HepG2 (cell line): ENCODE measurements around the gene NRAP. TPM values are rescaled to one million over a fixed set of nuclear protein-coding genes. Genes with fewer than 3 reads are reported as not detected.

Source experiments
- ATAC-seq: fragments of 200-7000 bp; cut with Tn5 transposase; 3 replicates; pipeline ENCODE4 v1.9.1; 2020; ENCODE audit warnings: mild to moderate bottlenecking, moderate library complexity
- BruUV-seq: library from RNA; stranded (reverse); fragments of 400-500 nt; replicated peaks from 2 replicates; lab custom pipeline; 2021; lab: Mats Ljungman, UMichigan
- CTCF ChIA-PET: fragments of 300-600 bp; formaldehyde crosslinking; extraction: SDS; loops from one replicate; lab custom pipeline; 2021; ENCODE audit warnings: low total read pairs, inconsistent platforms, low intra/inter-chr PET ratio; lab: Yijun Ruan, JAX
- POLR2A ChIA-PET: fragments of 350-600 bp; sonication (Branson Sonifier 250); formaldehyde crosslinking; loops from one replicate; lab custom pipeline; 2020; ENCODE audit warnings: antibody characterized with exemption, inconsistent platforms; lab: Yijun Ruan, JAX
- DNase-seq: peaks from one replicate; pipeline ENCODE4 v3.0.0-alpha.2; 2015; ENCODE audit warnings: low spot score
- FAIRE-seq: peaks from 3 replicates; lab custom pipeline; 2011; peaks lifted over from hg19 to GRCh38; lab: Jason Lieb, UNC
- H2AFZ ChIP-seq: one replicate; pipeline ENCODE4 v1.6.1; 2011; ENCODE audit warnings: low read length, inconsistent platforms
- H3K27ac ChIP-seq: fragments of 300-600 bp; 3 replicates; pipeline ENCODE4 v1.8.0; 2011; ENCODE audit warnings: mixed run types, mild to moderate bottlenecking, mixed read lengths, low read length, inconsistent platforms; ENCODE audit not compliant: insufficient read depth; ENCODE audit errors: extremely low read length
- H3K27me3 ChIP-seq, 2 experiments: fragments of 200-600 bp in 1 of 2; 2 replicates in 1 of 2; 3 replicates in 1 of 2; pipeline versions ENCODE4 v1.6.0 to v1.8.0; 2011; ENCODE audit warnings: low read length in 2 of 2, mild to moderate bottlenecking in 2 of 2, moderate library complexity in 2 of 2, inconsistent platforms in 1 of 2; ENCODE audit not compliant: insufficient read depth in 2 of 2, control insufficient read depth in 1 of 2
- H3K36me3 ChIP-seq, 2 experiments: fragments of 200-600 bp in 1 of 2; replicated peaks in 1 of 2; 2 replicates in 1 of 2; 3 replicates in 1 of 2; pipeline versions ENCODE4 v1.5.1 to v1.8.0; 2011; ENCODE audit warnings: low read length in 2 of 2, inconsistent platforms in 1 of 2; ENCODE audit not compliant: insufficient read depth in 2 of 2, control insufficient read depth in 1 of 2
- H3K4me1 ChIP-seq: 2 replicates; pipeline ENCODE4 v1.5.1; 2012; ENCODE audit warnings: low read length, inconsistent platforms; ENCODE audit not compliant: insufficient read depth
- H3K4me2 ChIP-seq: 2 replicates; pipeline ENCODE4 v1.6.0; 2011; ENCODE audit warnings: low read depth, low read length, inconsistent platforms
- H3K4me3 ChIP-seq, 3 experiments: fragments of 200-600 bp in 1 of 3; sonication (generic), shearing (Covaris generic) in 1 of 3; replicated peaks in 1 of 3; 2 replicates each; pipeline ENCODE4 v1.5.1; 2011 to 2016; ENCODE audit warnings: low read length in 3 of 3, inconsistent platforms in 2 of 3, low read depth in 2 of 3, mild to moderate bottlenecking in 2 of 3, control low read depth in 1 of 3, mixed read lengths in 1 of 3; ENCODE audit not compliant: insufficient read depth in 1 of 3
- H3K79me2 ChIP-seq: one replicate; pipeline ENCODE4 v1.6.1; 2011; ENCODE audit warnings: low read length, inconsistent platforms; ENCODE audit not compliant: insufficient read depth
- H3K9ac ChIP-seq: 2 replicates; pipeline ENCODE4 v1.6.0; 2011; ENCODE audit warnings: mild to moderate bottlenecking, low read depth, low read length, inconsistent platforms; ENCODE audit not compliant: insufficient read depth
- H3K9me3 ChIP-seq: 2 replicates; pipeline ENCODE4 v1.5.1; 2012; ENCODE audit warnings: mild to moderate bottlenecking, low read length
- H4K20me1 ChIP-seq: 2 replicates; pipeline ENCODE4 v1.6.0; 2011; ENCODE audit warnings: inconsistent platforms, mild to moderate bottlenecking, low read length, moderate library complexity; ENCODE audit not compliant: insufficient read depth
- BRCA1 ChIP-seq: sonication (generic); formaldehyde crosslinking; IDR thresholded peaks from 2 replicates; pipeline ENCODE4 v1.4.0; 2020; ENCODE audit warnings: missing genetic modification reagents
- SP140L ChIP-seq: sonication (generic); formaldehyde crosslinking; IDR thresholded peaks from 2 replicates; pipeline ENCODE4 v1.4.0; 2020; ENCODE audit warnings: missing genetic modification reagents, borderline replicate concordance
- ZNF296 ChIP-seq: sonication (generic); formaldehyde crosslinking; conservative IDR thresholded peaks from 2 replicates; pipeline ENCODE4 v1.5.0; 2020; ENCODE audit warnings: mild to moderate bottlenecking, missing genetic modification reagents
- ZNF720 ChIP-seq: sonication (generic); formaldehyde crosslinking; IDR thresholded peaks from 2 replicates; pipeline ENCODE4 v1.4.0; 2020; ENCODE audit warnings: missing genetic modification reagents
- ZSCAN9 ChIP-seq: IDR thresholded peaks from 2 replicates; pipeline ENCODE4 v1.6.1; 2016; ENCODE audit warnings: borderline replicate concordance
- WGBS: methylation state at CpG from one replicate; pipeline ENCODE4 v1.1.6; 2017; ENCODE audit warnings: low lambda C conversion rate; 5-methylcytosine and 5-hydroxymethylcytosine counted together
- in situ Hi-C: cut with HindIII; loops from 2 replicates; pipeline ENCODE4 v1.10.0; 2017; ENCODE audit warnings: low pct_unique_long_range_greater_than_20kb; ENCODE audit not compliant: extremely low pct_ligation_motif_present
- intact Hi-C: fragments of 100-400 bp; cut with micrococcal nuclease; formaldehyde crosslinking; loops from one replicate; pipeline ENCODE4 v1.10.0; 2022; ENCODE audit not compliant: unreplicated experiment
- polyA plus RNA-seq, 8 experiments: library from polyadenylated mRNA; depleted of rRNA in 3 of 8; stranded (reverse) in 7 of 8; unstranded in 1 of 8; fragments of >200 nt; fragmentation: Illumina TruSeq in 4 of 8; extraction: Trizol in 4 of 8; gene quantifications; 2 replicates each; pipeline versions ENCODE4 v1.2.1 to v1.2.3, GENCODE V29; 2011 to 2016; ENCODE audit warnings: low read depth in 4 of 8, missing spikeins in 1 of 8, mixed read lengths in 1 of 8; ENCODE audit not compliant: insufficient read depth in 1 of 8
- total RNA-seq, 5 experiments: library from RNA; depleted of rRNA; stranded (reverse); fragments of >200 nt; fragmentation: Illumina TruSeq; extraction: Trizol; gene quantifications; 2 replicates each; pipeline ENCODE4 v1.2.3, GENCODE V29; 2016; ENCODE audit warnings: low read depth in 1 of 5
- TF ChIP-seq, protein P1 (sequence below): sonication (generic); formaldehyde crosslinking; IDR thresholded peaks from 2 replicates; pipeline ENCODE4 v1.4.0; 2020; ENCODE audit warnings: missing genetic modification reagents; ENCODE audit errors: not compliant biosample characterization
- TF ChIP-seq, protein P2 (sequence below): sonication (generic); formaldehyde crosslinking; IDR thresholded peaks from 2 replicates; pipeline ENCODE4 v1.4.0; 2020; ENCODE audit warnings: missing genetic modification reagents

The NRAP gene
- total and polyA plus RNA-seq, 2 of the 13 experiments (the other 11 are each of a cell fraction or from before 2014, with no cell fraction given), result not detected

DNA sequence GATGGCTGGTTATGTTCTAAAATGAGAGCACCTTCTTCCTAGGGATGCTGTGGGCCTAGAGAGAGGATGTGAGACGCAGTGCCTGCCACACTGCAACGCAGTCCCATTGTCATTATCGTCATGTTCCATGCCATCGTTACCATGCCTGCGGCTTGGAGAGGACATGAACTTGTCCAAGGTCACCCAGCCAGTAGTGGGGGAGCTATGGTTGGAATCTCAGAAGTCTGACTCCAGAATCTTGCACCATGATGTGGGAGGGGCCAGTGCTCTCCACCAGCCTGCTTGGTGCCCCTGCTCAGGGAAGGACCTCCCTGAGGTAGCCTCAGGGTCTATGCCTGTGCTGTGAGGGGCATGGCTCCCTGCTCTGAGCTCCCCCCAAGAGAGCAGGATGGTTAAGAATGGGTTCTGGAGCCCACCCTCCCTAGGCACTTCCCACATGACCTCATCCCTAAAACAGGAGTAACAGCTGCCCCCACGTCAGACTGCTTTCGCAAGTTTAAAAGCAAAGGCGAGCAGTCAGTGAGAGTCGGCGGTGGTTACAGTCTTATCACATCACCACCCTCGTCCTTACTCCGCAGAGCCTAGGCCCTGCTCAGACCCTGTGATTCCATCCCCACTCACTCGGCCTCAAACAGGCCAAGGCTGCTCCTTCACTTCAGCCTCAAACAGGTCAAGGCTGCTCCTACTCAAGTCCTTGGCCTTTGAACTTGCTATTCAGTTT is 60.6 kb downstream of the NRAP start:
- Histone ChIP-seq H3K4me3 (no peak overlapping the region), H3K36me3 (no peaks in the 10 kb centered on the region), H3K4me2 (no peak overlapping the region), H3K27ac (no peak overlapping the region), H3K9me3 (no peaks in the 10 kb centered on the region), H3K4me1 (no peaks in the 10 kb centered on the region), H3K9ac (no peak overlapping the region), H3K79me2 (no peaks in the 10 kb centered on the region), H3K27me3 (no peaks in the 10 kb centered on the region), H4K20me1 (no peaks in the 10 kb centered on the region), H2AFZ (no peak overlapping the region)
- no peak for FAIRE-seq
- BruUV-seq, result no TSS peak
- WGBS, result 64% methylated on average over 12 of the region's 13 CpGs
- in situ Hi-C loops (no loop called here), intact Hi-C loops (no loop called here)
- ATAC-seq, result no peak
- TF ChIP-seq, protein P1, sequence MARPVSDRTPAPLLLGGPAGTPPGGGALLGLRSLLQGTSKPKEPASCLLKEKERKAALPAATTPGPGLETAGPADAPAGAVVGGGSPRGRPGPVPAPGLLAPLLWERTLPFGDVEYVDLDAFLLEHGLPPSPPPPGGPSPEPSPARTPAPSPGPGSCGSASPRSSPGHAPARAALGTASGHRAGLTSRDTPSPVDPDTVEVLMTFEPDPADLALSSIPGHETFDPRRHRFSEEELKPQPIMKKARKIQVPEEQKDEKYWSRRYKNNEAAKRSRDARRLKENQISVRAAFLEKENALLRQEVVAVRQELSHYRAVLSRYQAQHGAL (CRISPR knock-in tag), result no peak
- TF ChIP-seq ZNF720 (CRISPR knock-in tag) (no peak), ZNF296 (no peak), ZSCAN9 (CRISPR knock-in tag) (no peak), BRCA1 (CRISPR knock-in tag) (no peak), SP140L (no peak)
- TF ChIP-seq, protein P2, sequence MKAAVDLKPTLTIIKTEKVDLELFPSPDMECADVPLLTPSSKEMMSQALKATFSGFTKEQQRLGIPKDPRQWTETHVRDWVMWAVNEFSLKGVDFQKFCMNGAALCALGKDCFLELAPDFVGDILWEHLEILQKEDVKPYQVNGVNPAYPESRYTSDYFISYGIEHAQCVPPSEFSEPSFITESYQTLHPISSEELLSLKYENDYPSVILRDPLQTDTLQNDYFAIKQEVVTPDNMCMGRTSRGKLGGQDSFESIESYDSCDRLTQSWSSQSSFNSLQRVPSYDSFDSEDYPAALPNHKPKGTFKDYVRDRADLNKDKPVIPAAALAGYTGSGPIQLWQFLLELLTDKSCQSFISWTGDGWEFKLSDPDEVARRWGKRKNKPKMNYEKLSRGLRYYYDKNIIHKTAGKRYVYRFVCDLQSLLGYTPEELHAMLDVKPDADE (CRISPR knock-in tag), result no peak
- no peak for DNase-seq
- ChIA-PET CTCF (no interaction called here), POLR2A (no interaction called here)
